ENCODE measurements around the gene AMELX. TPM values are rescaled to one million over a fixed set of nuclear protein-coding genes. Genes with fewer than 3 reads are reported as not detected.

Gene AMELX
- not detected in 2 replicates for total RNA-seq

DNA sequence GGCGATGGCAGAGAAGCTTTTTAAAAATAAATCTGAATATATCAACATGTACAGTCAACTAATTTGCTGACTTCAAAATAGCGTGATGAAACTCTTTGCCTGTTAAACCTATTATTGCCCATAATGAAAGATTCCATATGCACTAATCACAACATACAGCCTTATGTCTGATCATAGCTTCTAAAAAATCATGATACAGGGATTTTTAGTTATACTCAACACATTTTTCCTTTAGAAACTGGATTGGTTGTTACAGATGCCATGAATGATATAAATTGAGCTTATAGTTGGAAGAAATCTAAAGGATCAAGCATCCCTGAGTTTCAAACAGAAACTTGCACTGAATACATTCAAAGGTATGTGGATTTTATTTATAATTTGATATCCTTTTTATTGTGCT is at the start of gene AMELX:
Gene AMELX, plus strand, starts transcription at position 301 of the 400 bp plus-strand sequence. CDS start 1,376 bp downstream, outside the sequence.

Other genes with a start within 250 kb of the AMELX start
- 24.5 and 49.7 TPM in 2 replicates for gene HCCS, start 182.1 kb upstream of the AMELX start, total RNA-seq

Measured in regular cardiac myocyte (primary cell).